Lower lobe of right lung (tissue), 2 donors: Measurements from ENCODE around the gene MACF1. TPM values are rescaled to one million over a fixed set of nuclear protein-coding genes. Genes with fewer than 3 reads are reported as not detected.

Source experiments
- ATAC-seq, 2 donors: fragments of 200-7000 bp; cut with Tn5 transposase; one replicate each; pipeline ENCODE4 v1.9.1; 2020 to 2022; ENCODE audit warnings: mild to moderate bottlenecking in 2 of 2, moderate library complexity in 2 of 2
- DNase-seq: peaks from one replicate; pipeline ENCODE4 v3.0.0-alpha.2; 2020
- H3K27ac ChIP-seq: fragments of 200-600 bp; one replicate; pipeline ENCODE4 v1.8.0; 2022
- H3K27me3 ChIP-seq: fragments of 200-600 bp; one replicate; pipeline ENCODE4 v1.8.0; 2022; ENCODE audit warnings: low read depth
- H3K36me3 ChIP-seq: fragments of 200-600 bp; one replicate; pipeline ENCODE4 v1.8.0; 2022; ENCODE audit warnings: mild to moderate bottlenecking
- H3K4me1 ChIP-seq: fragments of 200-600 bp; one replicate; pipeline ENCODE4 v1.8.0; 2022
- H3K4me3 ChIP-seq: fragments of 200-600 bp; one replicate; pipeline ENCODE4 v1.8.0; 2022; ENCODE audit warnings: mild to moderate bottlenecking
- H3K9me3 ChIP-seq: fragments of 200-600 bp; one replicate; pipeline ENCODE4 v1.8.0; 2022
- intact Hi-C: fragments of 100-400 bp; cut with DNase I; formaldehyde crosslinking; loops from one replicate; pipeline ENCODE4 v1.11.0; 2022
- total RNA-seq: library from RNA; stranded (reverse); fragmentation: NEBNext Ultra II Directional; extraction: Animal tissue kit (Norgen Biotek cat#: 25700); gene quantifications from one replicate; pipeline ENCODE4 v1.2.1, GENCODE V29; 2021
- TF ChIP-seq, protein P1 (sequence below): fragments of 200-600 bp; IDR thresholded peaks from one replicate; pipeline ENCODE4 v1.8.0; 2022; ENCODE audit warnings: antibody characterized with exemption, mild to moderate bottlenecking
- donor health status: DM: no; HTN: yes; CAD: no; lungs with severe emphysema.

Gene MACF1
- total RNA-seq, 1 donor from 2014 or later = 506 TPM

DNA sequence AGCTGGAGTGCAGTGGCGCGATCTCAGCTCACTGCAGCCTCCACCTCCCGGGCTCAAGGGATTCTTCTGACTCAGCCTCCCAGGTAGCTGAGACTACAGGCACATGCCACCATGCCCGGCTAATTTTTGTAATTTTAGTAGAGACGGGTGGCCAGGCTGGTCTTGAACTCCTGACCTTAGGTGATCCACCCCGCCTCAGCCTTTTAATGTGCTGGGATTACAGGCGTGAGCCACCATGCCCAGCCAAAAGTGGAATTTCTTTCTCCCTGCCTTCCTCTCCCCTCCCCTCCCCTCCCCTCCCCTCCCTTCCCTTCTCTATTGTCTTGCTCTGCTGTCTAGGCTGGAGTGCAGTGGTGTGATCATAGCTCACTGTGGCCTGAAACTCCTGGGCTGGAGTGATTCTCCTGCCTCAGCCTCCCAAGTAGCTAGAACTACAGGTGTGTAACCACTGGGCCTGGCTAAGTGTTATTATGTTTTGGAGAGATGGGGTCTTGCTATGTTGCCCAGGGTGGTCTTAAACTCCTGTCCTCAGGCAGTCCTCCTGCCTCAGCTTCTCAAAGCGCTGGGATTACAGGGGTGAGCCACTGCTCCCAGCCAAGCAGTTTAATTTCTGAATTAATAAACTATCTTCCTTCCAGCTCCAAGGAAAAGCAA lies 10.0 kb upstream of the MACF1 start:
- ATAC-seq (no peak), DNase-seq (no peak)
- H3K27ac ChIP-seq = peak overlapping the region; percentile 66
- H3K4me1 ChIP-seq = peaks cover 84% of the 10 kb centered on the region
- intact Hi-C loops = loop anchor here (5.0 kb wide), 1 partner anchor 87 kb away; no protein-coding TSS in a partner anchor
- H3K27me3 ChIP-seq = no peaks in the 10 kb centered on the region
- no peaks in the 10 kb centered on the region for H3K9me3 ChIP-seq
- no peak overlapping the region for H3K4me3 ChIP-seq
- no peaks in the 10 kb centered on the region for H3K36me3 ChIP-seq
- TF ChIP-seq, protein P1, sequence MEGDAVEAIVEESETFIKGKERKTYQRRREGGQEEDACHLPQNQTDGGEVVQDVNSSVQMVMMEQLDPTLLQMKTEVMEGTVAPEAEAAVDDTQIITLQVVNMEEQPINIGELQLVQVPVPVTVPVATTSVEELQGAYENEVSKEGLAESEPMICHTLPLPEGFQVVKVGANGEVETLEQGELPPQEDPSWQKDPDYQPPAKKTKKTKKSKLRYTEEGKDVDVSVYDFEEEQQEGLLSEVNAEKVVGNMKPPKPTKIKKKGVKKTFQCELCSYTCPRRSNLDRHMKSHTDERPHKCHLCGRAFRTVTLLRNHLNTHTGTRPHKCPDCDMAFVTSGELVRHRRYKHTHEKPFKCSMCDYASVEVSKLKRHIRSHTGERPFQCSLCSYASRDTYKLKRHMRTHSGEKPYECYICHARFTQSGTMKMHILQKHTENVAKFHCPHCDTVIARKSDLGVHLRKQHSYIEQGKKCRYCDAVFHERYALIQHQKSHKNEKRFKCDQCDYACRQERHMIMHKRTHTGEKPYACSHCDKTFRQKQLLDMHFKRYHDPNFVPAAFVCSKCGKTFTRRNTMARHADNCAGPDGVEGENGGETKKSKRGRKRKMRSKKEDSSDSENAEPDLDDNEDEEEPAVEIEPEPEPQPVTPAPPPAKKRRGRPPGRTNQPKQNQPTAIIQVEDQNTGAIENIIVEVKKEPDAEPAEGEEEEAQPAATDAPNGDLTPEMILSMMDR = no peak

DNA sequence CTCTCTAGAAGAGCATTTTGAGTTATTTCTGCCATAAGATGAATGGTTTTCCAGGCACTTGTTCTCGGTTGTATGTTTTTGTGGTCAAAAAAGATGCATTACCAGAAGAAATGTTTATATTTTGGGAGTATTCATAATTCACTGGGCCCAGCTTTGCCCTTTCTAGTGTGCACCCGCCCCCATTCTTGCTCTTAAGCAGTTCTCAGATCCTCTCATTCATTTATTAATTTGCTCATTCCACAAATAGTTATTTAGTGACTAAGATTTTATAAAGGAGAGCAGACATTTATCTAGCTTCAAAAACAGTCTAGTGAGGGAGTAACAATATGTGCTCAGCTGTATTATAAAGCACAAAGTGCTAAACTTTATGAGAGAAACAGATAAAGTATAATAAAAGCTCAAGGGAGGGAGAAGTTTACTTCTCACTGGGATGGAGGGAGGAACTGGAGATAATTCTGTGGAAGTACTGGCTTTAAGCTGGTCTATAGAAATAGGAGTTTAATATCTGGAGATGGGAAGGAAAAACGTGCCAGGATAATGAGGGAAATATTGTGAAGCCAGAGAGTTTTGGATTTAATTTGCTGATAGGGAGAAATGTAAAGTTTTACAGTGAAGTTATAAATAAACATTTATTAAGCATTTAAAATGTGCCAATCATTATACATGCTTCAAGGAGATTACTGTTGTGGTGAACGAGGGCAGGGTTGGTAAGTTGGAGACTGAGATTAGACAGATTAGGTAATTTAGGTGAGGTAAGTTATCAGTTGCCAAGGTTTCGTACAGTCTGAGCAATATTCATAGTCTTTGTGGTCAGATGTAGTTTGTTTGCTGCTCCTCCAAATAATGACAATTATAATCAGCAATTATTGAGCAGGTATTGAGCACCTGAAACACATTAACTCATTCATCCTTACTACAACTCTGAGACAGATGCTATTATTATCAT lies 9.1 kb upstream of the MACF1 start:
- Histone ChIP-seq H3K27ac (peak overlapping the region; percentile 66), H3K4me3 (no peak overlapping the region), H3K36me3 (no peaks in the 10 kb centered on the region), H3K27me3 (no peaks in the 10 kb centered on the region), H3K9me3 (no peaks in the 10 kb centered on the region), H3K4me1 (peaks cover 75% of the 10 kb centered on the region)
- ATAC-seq = peak in 1 of 2 donors; percentile 31
- intact Hi-C loops = no loop called here
- no peak for DNase-seq
- TF ChIP-seq, protein P1 = no peak

DNA sequence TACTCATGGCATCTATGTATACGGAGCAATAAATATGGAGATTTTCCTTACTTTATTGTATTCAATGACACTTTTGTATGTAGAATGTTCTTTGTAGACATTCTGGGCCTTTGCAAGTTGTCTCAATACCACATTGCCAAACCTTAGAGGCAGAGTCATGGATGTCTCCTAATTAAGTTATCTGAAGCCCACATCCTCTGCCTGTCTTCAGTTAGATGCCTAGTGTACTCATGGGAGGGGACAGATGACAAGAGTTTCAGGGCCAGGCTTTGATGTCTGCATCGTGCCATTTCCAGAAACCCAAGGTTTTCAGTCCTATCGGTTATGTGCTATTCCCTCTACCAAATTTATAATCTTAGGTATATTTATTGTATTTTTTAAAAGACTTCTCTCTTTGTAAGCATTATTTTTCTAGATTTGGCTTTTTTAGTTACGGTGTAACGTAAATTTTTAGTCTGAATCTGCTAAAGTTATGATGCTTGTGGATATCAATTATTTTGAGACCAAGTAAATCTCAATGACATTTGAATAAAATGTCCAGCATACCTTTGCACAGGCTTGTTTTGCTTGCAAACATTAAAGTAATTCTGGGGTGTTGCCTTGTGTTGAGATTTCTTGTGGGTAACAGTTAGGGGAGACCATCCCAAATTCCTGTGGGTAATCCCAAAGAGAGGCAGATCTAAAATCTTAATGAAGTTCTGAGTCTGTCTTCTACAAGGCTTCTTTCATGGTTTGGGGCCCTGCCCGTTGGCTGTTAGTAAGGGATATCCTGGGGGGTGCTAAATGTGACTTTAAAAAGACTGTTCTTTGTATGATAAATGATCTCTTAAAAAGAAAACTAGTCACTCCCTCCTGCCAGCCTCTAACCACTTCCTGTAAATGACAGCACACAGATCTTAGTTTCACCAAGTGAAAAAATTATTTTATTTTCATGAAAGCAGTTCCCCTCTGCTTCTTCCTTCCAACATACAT lies 8.0 kb upstream of the MACF1 start:
- DNase-seq (no peak), ATAC-seq (peak; percentile 37 to 57)
- Histone ChIP-seq H3K27ac (peak overlapping the region; percentile 66), H3K4me1 (peaks cover 64% of the 10 kb centered on the region), H3K36me3 (no peaks in the 10 kb centered on the region), H3K9me3 (no peaks in the 10 kb centered on the region), H3K27me3 (no peaks in the 10 kb centered on the region), H3K4me3 (no peak overlapping the region)
- TF ChIP-seq, protein P1 = no peak
- intact Hi-C loops = no loop called here

DNA sequence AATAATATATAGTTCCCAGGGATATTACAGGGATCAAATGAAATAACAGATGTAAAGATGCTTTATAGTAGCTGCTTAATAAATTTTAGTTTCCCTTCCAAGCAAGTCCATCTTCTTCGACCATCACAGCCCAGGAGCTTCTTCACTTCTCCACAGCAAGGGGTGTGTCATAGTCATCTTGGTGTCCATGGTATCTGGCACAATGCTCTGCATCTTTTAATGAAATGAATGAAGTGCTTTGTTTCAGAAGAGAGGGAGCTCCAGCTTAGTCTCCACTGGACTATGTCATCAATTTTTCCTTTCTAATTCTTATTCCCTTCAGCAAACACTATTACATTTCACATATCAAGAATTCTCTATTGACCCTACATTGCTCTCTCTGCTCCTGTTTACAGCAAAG lies 4.9 kb upstream of the MACF1 start:
- Histone ChIP-seq H3K9me3 (no peaks in the 10 kb centered on the region), H3K4me3 (no peak overlapping the region), H3K27me3 (no peaks in the 10 kb centered on the region), H3K4me1 (peaks cover 53% of the 10 kb centered on the region), H3K36me3 (peaks cover 4% of the 10 kb centered on the region), H3K27ac (no peak overlapping the region)
- DNase-seq (no peak), ATAC-seq (no peak)
- intact Hi-C loops = no loop called here
- TF ChIP-seq, protein P1 = no peak
